Caco-2 (cell line): Measurements from ENCODE around the gene MAPK14. TPM values are rescaled to one million over a fixed set of nuclear protein-coding genes. Genes with fewer than 3 reads are reported as not detected.

Experiments used
- BruUV-seq: library from RNA; stranded (reverse); fragments of 400-500 nt; replicated peaks from 2 replicates; lab custom pipeline; 2021; lab: Mats Ljungman, UMichigan
- CTCF ChIA-PET: fragments of 300-600 bp; sonication (Branson Sonifier 250); formaldehyde crosslinking; loops from one replicate; lab custom pipeline; 2022; ENCODE audit warnings: antibody characterized with exemption; lab: Charles Lee
- POLR2A ChIA-PET: fragments of 300-600 bp; sonication (Branson Sonifier 250); formaldehyde crosslinking; loops from one replicate; lab custom pipeline; 2022; ENCODE audit warnings: antibody characterized with exemption; lab: Charles Lee
- DNase-seq, 2 experiments: peaks; one replicate each; pipeline versions ENCODE4 v3.0.0 to v3.0.0-alpha.2; 2020 to 2022
- H3K27me3 ChIP-seq: replicated peaks from 2 replicates; pipeline ENCODE4 v1.6.0; 2011; ENCODE audit warnings: low read length; ENCODE audit not compliant: control insufficient read depth, insufficient read depth
- H3K36me3 ChIP-seq: 2 replicates; pipeline ENCODE4 v1.5.1; 2011; ENCODE audit warnings: low read length; ENCODE audit not compliant: control insufficient read depth, insufficient read depth
- H3K4me1 ChIP-seq: fragments of 250-450 bp; sonication (Bioruptor Pico); 2 replicates; pipeline ENCODE4 v1.5.1; 2020; ENCODE audit warnings: mild to moderate bottlenecking
- H3K4me3 ChIP-seq: 2 replicates; pipeline ENCODE4 v1.5.1; 2011; ENCODE audit warnings: low read depth, mild to moderate bottlenecking, control low read depth, low read length
- H3K9me3 ChIP-seq: fragments of 250-450 bp; sonication (Bioruptor Pico); 2 replicates; pipeline ENCODE4 v1.5.1; 2020; ENCODE audit warnings: mild to moderate bottlenecking, moderate library complexity
- H3K27ac Mint-ChIP-seq: one replicate; pipeline ENCODE4 v1.8.0; 2022; ENCODE audit warnings: mixed read lengths; ENCODE audit not compliant: unreplicated experiment
- H3K27me3 Mint-ChIP-seq: one replicate; pipeline ENCODE4 v1.8.0; 2022; ENCODE audit warnings: mixed read lengths; ENCODE audit not compliant: insufficient read depth, unreplicated experiment
- H3K36me3 Mint-ChIP-seq: one replicate; pipeline ENCODE4 v1.8.0; 2022; ENCODE audit warnings: mild to moderate bottlenecking, mixed read lengths; ENCODE audit not compliant: insufficient read depth, unreplicated experiment
- H3K4me1 Mint-ChIP-seq: one replicate; pipeline ENCODE4 v1.8.0; 2022; ENCODE audit warnings: low read depth, mixed read lengths; ENCODE audit not compliant: unreplicated experiment
- H3K4me3 Mint-ChIP-seq: one replicate; pipeline ENCODE4 v1.8.0; 2022; ENCODE audit warnings: mild to moderate bottlenecking, moderate library complexity, mixed read lengths; ENCODE audit not compliant: unreplicated experiment
- H3K9me3 Mint-ChIP-seq: one replicate; pipeline ENCODE4 v1.8.0; 2022; ENCODE audit warnings: mixed read lengths; ENCODE audit not compliant: unreplicated experiment
- intact Hi-C: fragments of 100-400 bp; cut with micrococcal nuclease; formaldehyde crosslinking; loops from one replicate; pipeline ENCODE4 v1.10.0; 2022; ENCODE audit not compliant: unreplicated experiment
- total RNA-seq: library from RNA; stranded (reverse); gene quantifications from 2 replicates; pipeline ENCODE4 v1.2.3, GENCODE V29; 2022
- TF ChIP-seq, protein P1 (sequence below), 2 experiments: fragments of 200-600 bp in 1 of 2; IDR thresholded peaks; 1 replicate in 1 of 2; 2 replicates in 1 of 2; pipeline versions ENCODE4 v1.5.1 to v1.8.0; 2011 to 2022; ENCODE audit warnings: antibody characterized with exemption in 1 of 2, control low read depth in 1 of 2, inconsistent platforms in 1 of 2, low read depth in 1 of 2, low read length in 1 of 2, mild to moderate bottlenecking in 1 of 2, moderate library complexity in 1 of 2; ENCODE audit not compliant: insufficient read depth in 1 of 2, severe bottlenecking in 1 of 2, unreplicated experiment in 1 of 2

MAPK14 gene
- total RNA-seq, 1 experiment from 2014 or later, result 72.0 TPM

DNA sequence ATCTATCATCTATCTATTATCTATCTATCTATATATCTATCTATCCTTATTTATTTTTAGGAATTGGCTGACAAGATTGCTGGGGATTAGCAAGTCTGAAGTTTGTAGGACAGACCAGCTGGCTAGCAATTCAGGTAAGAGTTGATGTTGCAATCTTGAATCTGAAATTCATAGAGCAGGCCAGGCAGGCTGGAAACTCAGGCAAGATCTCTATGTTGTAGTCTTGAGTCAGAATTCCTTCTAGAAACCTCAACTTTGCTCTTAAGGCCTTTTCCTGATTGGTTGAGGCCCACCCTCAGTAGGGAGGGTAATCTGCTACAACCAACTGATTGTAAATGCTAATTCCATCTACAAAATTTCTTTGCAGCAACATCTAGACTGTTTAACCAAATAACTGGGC lies 121.9 kb downstream of the MAPK14 start:
- Histone ChIP-seq H3K9me3 (no peaks in the 10 kb centered on the region), H3K4me1 (peaks cover 6% of the 10 kb centered on the region), H3K27me3 (no peaks in the 10 kb centered on the region), H3K4me3 (no peak overlapping the region), H3K36me3 (no peaks in the 10 kb centered on the region)
- BruUV-seq, result no TSS peak
- no peak overlapping the region for H3K27ac Mint-ChIP-seq
- H3K4me1 Mint-ChIP-seq, result peaks cover 8% of the 10 kb centered on the region
- H3K27me3 Mint-ChIP-seq, result no peaks in the 10 kb centered on the region
- CTCF ChIA-PET, result no interaction called here
- no peak for DNase-seq
- TF ChIP-seq, protein P1, sequence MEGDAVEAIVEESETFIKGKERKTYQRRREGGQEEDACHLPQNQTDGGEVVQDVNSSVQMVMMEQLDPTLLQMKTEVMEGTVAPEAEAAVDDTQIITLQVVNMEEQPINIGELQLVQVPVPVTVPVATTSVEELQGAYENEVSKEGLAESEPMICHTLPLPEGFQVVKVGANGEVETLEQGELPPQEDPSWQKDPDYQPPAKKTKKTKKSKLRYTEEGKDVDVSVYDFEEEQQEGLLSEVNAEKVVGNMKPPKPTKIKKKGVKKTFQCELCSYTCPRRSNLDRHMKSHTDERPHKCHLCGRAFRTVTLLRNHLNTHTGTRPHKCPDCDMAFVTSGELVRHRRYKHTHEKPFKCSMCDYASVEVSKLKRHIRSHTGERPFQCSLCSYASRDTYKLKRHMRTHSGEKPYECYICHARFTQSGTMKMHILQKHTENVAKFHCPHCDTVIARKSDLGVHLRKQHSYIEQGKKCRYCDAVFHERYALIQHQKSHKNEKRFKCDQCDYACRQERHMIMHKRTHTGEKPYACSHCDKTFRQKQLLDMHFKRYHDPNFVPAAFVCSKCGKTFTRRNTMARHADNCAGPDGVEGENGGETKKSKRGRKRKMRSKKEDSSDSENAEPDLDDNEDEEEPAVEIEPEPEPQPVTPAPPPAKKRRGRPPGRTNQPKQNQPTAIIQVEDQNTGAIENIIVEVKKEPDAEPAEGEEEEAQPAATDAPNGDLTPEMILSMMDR (IDR thresholded peaks at IDR 0.05; ENCODE audit: insufficient read depth in 1 of 2, low read depth in 1 of 2, low read length in 1 of 2, severe bottlenecking in 1 of 2, unreplicated experiment in 1 of 2), result no peak
- H3K36me3 Mint-ChIP-seq, result peaks cover 3% of the 10 kb centered on the region
- POLR2A ChIA-PET, result no interaction called here
- intact Hi-C loops, result no loop called here
- no peak overlapping the region for H3K4me3 Mint-ChIP-seq
- peaks cover 26% of the 10 kb centered on the region for H3K9me3 Mint-ChIP-seq

DNA sequence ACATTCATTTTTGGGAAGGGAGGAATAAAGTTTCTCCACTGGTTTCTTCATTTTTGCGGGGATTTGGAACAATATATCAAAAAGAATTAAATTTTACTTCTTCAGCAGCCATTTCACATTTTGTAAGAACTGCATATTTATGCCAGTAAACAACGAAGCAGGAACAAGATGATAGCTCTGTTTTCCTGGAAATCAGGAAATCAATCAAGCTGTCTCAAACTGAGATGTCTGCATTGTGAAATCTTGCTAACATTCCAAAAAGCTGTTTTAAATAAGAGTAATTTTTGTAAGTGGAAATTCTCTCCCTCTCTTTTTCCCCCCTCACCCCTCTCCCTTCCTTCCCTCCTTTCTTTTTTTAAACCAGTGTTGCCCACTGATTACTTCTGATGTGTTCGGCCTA lies 122.7 kb downstream of the MAPK14 start:
- H3K9me3 Mint-ChIP-seq, result peaks cover 30% of the 10 kb centered on the region
- H3K4me3 Mint-ChIP-seq, result no peak overlapping the region
- intact Hi-C loops, result no loop called here
- Histone ChIP-seq H3K27me3 (no peaks in the 10 kb centered on the region), H3K4me1 (peaks cover 9% of the 10 kb centered on the region), H3K36me3 (no peaks in the 10 kb centered on the region), H3K9me3 (no peaks in the 10 kb centered on the region), H3K4me3 (no peak overlapping the region)
- TF ChIP-seq, protein P1 (IDR thresholded peaks at IDR 0.05; ENCODE audit: insufficient read depth in 1 of 2, low read depth in 1 of 2, low read length in 1 of 2, severe bottlenecking in 1 of 2, unreplicated experiment in 1 of 2), result no peak
- no peaks in the 10 kb centered on the region for H3K27me3 Mint-ChIP-seq
- peaks cover 11% of the 10 kb centered on the region for H3K4me1 Mint-ChIP-seq
- H3K27ac Mint-ChIP-seq, result no peak overlapping the region
- ChIA-PET POLR2A (no interaction called here), CTCF (no interaction called here)
- H3K36me3 Mint-ChIP-seq, result peaks cover 5% of the 10 kb centered on the region
- BruUV-seq, result no TSS peak
- DNase-seq, result no peak

DNA sequence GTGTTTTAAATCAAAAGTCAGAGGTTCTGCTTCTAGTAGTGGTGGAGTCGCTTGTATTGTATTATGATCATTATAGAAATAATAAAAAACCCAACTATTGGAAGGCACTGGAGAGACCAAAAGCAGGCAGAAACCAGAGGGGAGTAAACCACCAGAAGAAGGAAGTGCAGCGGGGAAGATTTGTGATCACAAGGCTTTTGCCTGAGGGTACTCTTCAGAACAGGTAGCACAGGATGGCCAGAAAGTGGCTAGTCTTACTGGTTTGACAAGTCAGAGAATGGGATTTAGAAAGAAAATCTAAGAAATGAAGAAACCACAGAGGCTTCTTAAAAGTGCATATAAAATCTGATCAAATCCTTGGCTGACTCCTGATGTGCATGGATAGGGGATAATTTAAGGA lies 126.7 kb downstream of the MAPK14 start:
- ChIA-PET CTCF (no interaction called here), POLR2A (no interaction called here)
- H3K27ac Mint-ChIP-seq, result peak overlapping the region; percentile 2
- peaks cover 11% of the 10 kb centered on the region for H3K4me1 Mint-ChIP-seq
- intact Hi-C loops, result no loop called here
- no peak overlapping the region for H3K4me3 Mint-ChIP-seq
- peak in 1 of 2 experiments; percentile 51 for DNase-seq
- no TSS peak for BruUV-seq
- TF ChIP-seq, protein P1 (IDR thresholded peaks at IDR 0.05; ENCODE audit: insufficient read depth in 1 of 2, low read depth in 1 of 2, low read length in 1 of 2, severe bottlenecking in 1 of 2, unreplicated experiment in 1 of 2), result no peak
- peaks cover 5% of the 10 kb centered on the region for H3K36me3 Mint-ChIP-seq
- Histone ChIP-seq H3K27me3 (no peaks in the 10 kb centered on the region), H3K4me1 (peaks cover 9% of the 10 kb centered on the region), H3K36me3 (no peaks in the 10 kb centered on the region), H3K4me3 (no peak overlapping the region), H3K9me3 (no peaks in the 10 kb centered on the region)
- H3K9me3 Mint-ChIP-seq, result peaks cover 15% of the 10 kb centered on the region
- no peaks in the 10 kb centered on the region for H3K27me3 Mint-ChIP-seq
